Activated T-cell treated with anti-CD3 and anti-CD28 coated beads, Interleukin-2, amount 50 U/mL, for 4 hours (primary cell): ENCODE measurements around the gene MED27. TPM values are rescaled to one million over a fixed set of nuclear protein-coding genes. Genes with fewer than 3 reads are reported as not detected.
"Not testable (repeated sequence)": the region's sequence is repeated elsewhere in the genome, so short reads cannot be mapped to it uniquely, and the experiment has no call there.

Source experiments
- ATAC-seq, 2 donors: fragments of 200-7000 bp; cut with Tn5 transposase; one replicate each; pipeline ENCODE4 v1.10.0; 2021
- DNase-seq: peaks from one replicate; pipeline ENCODE4 v3.0.0-alpha.2; 2020
- H3K27me3 Mint-ChIP-seq: one replicate; pipeline ENCODE4 v1.8.0; 2021; ENCODE audit warnings: low read depth, mixed read lengths
- H3K36me3 Mint-ChIP-seq: one replicate; pipeline ENCODE4 v1.8.0; 2022; ENCODE audit warnings: mixed read lengths; ENCODE audit not compliant: insufficient read depth
- H3K4me1 Mint-ChIP-seq: one replicate; pipeline ENCODE4 v1.8.0; 2021; ENCODE audit warnings: low read depth, mixed read lengths
- H3K4me3 Mint-ChIP-seq: one replicate; pipeline ENCODE4 v1.8.0; 2021; ENCODE audit warnings: mild to moderate bottlenecking, moderate library complexity, mixed read lengths
- H3K9me3 Mint-ChIP-seq: one replicate; pipeline ENCODE4 v1.8.0; 2021; ENCODE audit warnings: mixed read lengths
- total RNA-seq, 3 donors: library from RNA; stranded (reverse); gene quantifications; one replicate each; pipeline ENCODE4 v1.2.1, GENCODE V29; 2021

The MED27 gene
- total RNA-seq, 3 donors from 2014 or later = 43.6 to 47.8 (median 46.1) TPM

DNA sequence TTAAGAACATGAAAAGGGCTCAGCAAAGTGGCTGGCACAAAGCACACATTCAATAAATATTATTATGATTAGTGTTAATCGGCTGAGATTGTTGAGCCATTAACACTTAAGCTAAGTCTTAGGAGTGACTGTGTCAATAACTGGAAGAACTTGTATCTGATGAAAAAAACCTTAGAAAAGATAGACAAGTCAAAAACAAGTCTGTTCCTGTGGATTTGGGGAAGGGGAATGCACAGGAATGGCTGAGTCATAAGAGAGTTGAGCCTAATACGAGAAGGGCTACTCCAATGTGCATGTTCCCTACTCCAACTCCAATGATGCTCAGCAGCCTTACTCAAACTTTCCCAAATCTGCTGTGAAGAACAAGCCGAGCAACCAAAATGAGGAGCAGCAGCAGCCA, 53.9 kb downstream of the MED27 start:
- Mint-ChIP-seq H3K4me1 (peaks cover 19% of the 10 kb centered on the region), H3K9me3 (no peaks in the 10 kb centered on the region), H3K36me3 (peaks cover 10% of the 10 kb centered on the region), H3K27me3 (no peaks in the 10 kb centered on the region), H3K4me3 (no peak overlapping the region)
- DNase-seq (no peak), ATAC-seq (no peak)

DNA sequence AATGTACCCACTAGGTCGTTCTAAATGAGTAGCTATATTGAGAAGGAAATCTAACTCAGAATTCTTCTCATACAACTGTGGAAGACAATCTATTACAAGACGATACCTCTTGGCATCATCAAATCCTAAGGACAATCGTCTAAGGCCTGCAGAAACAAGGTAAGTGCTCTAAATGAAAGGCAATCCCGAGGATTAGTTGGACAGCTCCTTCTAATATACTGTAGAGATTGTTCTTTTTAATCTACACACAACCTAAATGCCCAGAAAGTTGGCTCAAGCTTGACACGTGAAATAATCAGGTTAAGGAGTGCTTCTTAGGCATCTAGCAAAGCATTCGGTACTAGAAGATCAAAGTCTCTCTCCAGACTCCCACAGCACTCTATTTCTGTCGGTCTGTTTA, 55.1 kb downstream of the MED27 start:
- no peaks in the 10 kb centered on the region for H3K27me3 Mint-ChIP-seq
- H3K36me3 Mint-ChIP-seq = peaks cover 10% of the 10 kb centered on the region
- H3K4me1 Mint-ChIP-seq = peaks cover 15% of the 10 kb centered on the region
- DNase-seq (no peak), ATAC-seq (no peak)
- no peaks in the 10 kb centered on the region for H3K9me3 Mint-ChIP-seq
- no peak overlapping the region for H3K4me3 Mint-ChIP-seq

DNA sequence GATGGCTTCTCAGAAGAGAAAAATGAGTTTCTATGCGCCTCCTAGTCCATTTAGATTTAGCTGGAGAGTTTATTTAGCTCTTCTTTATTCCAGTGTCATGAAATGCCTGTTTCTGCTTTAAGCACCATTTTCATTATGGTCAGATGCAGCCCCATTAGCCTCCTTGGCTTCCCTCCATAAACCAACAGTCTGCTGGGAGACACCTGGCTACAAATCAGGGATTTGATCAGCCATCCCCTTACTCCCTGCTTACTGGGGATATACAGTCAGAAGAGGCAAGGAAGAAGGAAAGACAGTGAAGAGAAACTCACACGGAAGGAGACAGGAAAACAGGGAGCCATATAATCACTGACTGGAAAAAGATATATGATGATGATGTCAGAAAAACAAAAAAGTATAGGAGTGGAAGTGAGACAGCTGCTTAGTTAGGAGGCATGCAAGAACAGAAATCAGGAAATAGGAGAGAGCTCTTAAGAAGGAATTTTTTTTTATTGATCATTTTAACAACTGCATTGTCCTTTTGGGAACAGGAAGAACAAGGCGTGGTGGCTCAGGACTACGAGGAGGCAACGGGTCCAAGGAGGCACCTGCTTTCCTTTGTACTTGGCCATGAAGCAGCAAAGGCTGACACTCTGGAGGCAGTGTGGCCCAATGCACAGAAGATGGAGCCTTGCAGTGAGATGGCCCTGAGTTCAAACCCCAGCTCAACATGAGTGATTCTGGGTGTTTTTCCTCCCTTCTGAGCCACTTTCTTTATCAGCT, 56.1 kb downstream of the MED27 start:
- Mint-ChIP-seq H3K4me3 (no peak overlapping the region), H3K36me3 (peaks cover 10% of the 10 kb centered on the region), H3K9me3 (no peaks in the 10 kb centered on the region), H3K27me3 (no peaks in the 10 kb centered on the region), H3K4me1 (peaks cover 12% of the 10 kb centered on the region)
- no peak for DNase-seq
- ATAC-seq = no peak

DNA sequence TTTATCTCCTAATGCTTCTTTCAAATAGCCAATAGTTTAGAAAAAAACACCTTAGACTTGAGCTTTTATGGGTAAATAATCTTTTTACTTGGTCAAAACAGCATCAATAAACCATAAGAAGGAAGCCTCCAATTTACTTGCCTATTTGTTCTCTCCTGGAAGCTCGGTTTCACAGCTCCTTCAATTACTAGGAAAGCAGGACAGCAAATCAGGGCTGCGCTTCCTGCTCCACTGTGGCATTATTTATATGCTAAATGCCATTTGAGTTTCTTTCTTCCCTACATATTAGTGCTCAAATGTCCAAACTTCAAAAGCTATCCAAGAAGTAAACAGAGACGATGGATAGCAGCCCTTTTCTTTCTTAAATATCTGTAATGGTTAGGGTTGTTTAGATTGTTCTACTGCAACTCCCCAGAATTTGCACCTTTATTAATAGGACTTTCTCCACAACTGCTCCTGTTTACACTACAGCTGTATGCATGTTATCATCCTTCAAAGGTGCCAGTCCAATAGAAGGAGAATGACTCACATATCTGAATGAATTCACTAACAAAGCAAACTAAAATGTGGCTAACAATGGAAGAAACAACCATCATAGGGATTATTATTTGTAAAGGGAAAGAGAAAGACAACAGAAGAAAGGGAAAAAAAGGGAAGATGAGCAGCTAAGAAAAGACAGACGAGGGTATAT, 58.7 kb downstream of the MED27 start:
- Mint-ChIP-seq H3K36me3 (peaks cover 10% of the 10 kb centered on the region), H3K4me1 (peaks cover 10% of the 10 kb centered on the region), H3K4me3 (no peak overlapping the region), H3K9me3 (no peaks in the 10 kb centered on the region), H3K27me3 (no peaks in the 10 kb centered on the region)
- no peak for DNase-seq
- ATAC-seq = no peak

DNA sequence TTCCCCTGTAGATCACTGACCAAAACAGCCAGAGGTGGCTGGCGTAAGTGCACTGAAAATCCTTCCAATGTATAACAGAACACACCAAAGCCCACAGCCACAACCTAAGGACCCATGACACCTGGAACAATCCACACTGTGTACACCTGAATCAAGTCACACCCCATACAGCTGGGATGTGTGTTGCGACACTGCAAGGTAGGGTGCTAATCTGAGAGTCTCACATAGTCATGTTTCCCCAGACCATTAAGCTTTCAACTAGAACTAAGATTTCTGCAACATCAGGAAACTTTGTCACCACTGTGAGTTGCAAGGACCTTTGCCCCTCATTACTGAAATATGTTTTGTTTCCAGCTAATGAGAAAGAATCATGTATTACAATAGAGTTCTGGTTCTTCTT, 59.4 kb downstream of the MED27 start:
- Mint-ChIP-seq H3K27me3 (no peaks in the 10 kb centered on the region), H3K4me1 (peaks cover 8% of the 10 kb centered on the region), H3K36me3 (peaks cover 8% of the 10 kb centered on the region), H3K9me3 (no peaks in the 10 kb centered on the region), H3K4me3 (no peak overlapping the region)
- no peak for ATAC-seq
- no peak for DNase-seq

DNA sequence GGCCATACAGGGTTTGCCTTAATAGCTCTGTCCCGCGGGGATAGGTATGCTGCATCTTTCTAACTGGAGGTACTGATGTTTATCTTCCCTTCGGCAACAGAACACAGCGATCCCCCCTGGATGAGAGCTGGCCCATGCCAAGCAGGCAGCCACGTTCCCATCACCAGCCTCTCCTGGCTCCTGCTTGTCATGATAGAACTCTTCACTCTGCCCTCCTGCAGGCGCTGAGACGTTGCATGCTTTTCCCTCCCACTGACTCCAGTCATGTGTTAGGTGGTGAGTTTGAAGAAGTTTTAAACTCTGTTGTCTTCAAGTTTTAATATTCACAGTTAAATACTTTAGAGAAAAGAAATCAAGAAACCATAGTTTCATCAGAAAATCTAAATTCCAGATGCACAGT, 60.0 kb downstream of the MED27 start:
- no peaks in the 10 kb centered on the region for H3K9me3 Mint-ChIP-seq
- H3K27me3 Mint-ChIP-seq = no peaks in the 10 kb centered on the region
- ATAC-seq = no peak
- no peak overlapping the region for H3K4me3 Mint-ChIP-seq
- H3K4me1 Mint-ChIP-seq = peaks cover 8% of the 10 kb centered on the region
- DNase-seq = no peak
- H3K36me3 Mint-ChIP-seq = peaks cover 5% of the 10 kb centered on the region

DNA sequence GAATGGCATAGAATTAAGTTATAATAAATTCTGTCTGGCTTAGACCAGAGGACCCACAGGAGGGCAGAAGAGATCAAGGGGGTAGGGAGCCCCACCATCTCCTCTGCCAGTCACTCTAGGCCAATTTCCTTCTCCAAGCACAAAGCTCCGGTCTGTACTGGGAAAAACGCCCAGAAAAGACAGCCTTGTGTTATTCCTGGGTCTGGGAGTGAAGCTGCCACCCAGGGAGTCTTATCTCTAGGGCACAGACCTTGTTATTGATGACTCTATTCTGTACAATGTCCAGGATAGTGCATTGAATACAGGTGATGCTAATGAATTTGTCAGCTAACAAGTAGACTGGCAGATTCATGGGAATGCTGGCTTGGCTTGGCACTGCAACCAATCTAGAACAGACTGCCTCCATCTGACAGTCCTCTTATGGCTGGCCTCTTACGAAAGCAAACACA, 60.7 kb downstream of the MED27 start:
- H3K4me1 Mint-ChIP-seq = peaks cover 8% of the 10 kb centered on the region
- H3K36me3 Mint-ChIP-seq = peaks cover 9% of the 10 kb centered on the region
- H3K9me3 Mint-ChIP-seq = no peaks in the 10 kb centered on the region
- no peaks in the 10 kb centered on the region for H3K27me3 Mint-ChIP-seq
- ATAC-seq (no peak), DNase-seq (no peak)
- no peak overlapping the region for H3K4me3 Mint-ChIP-seq

DNA sequence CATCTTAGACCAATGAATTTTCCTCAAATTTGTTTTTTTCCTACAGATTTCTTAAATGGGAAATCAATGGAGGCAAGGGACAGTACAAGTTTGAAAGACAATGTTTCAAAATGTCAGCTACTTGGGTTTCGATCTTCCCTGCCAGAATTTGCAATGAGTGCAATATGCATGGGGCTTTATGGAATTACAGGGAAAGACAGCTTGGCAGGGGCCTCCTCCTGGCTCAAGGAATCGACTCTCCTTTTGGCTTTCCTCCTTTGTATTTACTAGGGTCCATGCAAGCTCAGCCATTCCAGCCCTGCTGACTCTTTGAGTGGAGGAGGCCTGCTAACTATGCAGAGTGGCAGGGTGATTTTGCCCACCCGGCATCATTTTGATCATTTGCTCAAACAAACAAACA, 63.2 kb downstream of the MED27 start:
- no peaks in the 10 kb centered on the region for H3K9me3 Mint-ChIP-seq
- ATAC-seq = no peak
- H3K27me3 Mint-ChIP-seq = no peaks in the 10 kb centered on the region
- peaks cover 23% of the 10 kb centered on the region for H3K36me3 Mint-ChIP-seq
- H3K4me1 Mint-ChIP-seq = peaks cover 5% of the 10 kb centered on the region
- no peak overlapping the region for H3K4me3 Mint-ChIP-seq
- no peak for DNase-seq

DNA sequence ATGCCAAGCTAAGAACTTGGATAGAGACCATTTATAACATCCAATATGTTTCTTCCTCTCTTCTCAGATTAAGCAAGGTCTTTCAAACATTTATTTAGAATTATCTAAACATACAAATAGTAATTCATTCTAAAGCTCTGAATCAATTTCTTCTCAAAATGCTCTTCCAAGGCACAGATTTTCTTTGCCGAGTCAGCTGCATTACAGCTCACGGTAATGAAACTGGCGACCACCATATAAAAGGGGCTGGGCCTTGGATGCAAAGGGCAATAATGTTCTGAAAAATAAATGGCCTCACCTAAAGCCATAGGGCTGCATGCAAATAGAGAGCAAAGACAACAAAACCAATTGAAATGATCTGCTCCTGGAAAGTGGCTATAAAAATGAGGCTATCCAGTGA, 63.8 kb downstream of the MED27 start:
- Mint-ChIP-seq H3K27me3 (no peaks in the 10 kb centered on the region), H3K4me3 (no peak overlapping the region)
- ATAC-seq = no peak

DNA sequence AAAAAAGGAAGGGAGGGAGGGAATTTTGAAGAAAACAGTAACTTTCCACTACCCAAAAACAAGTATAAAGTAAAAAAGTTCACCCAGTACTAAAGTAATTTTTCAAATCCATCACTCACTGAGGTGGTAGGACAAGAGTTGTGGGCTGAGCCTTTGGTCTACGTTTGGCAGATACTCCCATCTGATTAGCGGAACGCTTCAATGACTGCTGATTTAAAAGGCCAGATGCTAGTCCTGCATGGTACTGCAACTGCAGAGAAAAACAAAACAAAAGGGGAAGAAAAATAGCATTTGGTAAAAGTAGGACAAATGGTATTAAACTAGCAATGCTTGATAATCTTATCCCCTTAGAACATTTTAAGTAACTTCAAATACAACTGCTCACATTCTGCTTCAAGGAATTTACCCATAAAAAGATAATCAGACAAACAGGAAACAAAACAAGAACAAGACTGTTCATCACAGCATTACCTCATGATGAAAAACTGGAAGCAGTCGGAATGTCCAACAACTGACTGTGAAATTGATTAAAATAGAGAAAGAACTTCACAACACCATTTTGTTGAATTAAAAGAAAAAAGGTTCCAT, 65.4 kb downstream of the MED27 start:
- no peak for DNase-seq
- Mint-ChIP-seq H3K27me3 (no peaks in the 10 kb centered on the region), H3K4me3 (no peak overlapping the region), H3K9me3 (no peaks in the 10 kb centered on the region), H3K4me1 (no peaks in the 10 kb centered on the region), H3K36me3 (peaks cover 27% of the 10 kb centered on the region)
- no peak for ATAC-seq

More for the DNA sequence above, 63.8 kb downstream of the MED27 start:
- Mint-ChIP-seq H3K36me3 (peaks cover 23% of the 10 kb centered on the region), H3K4me1 (peaks cover 2% of the 10 kb centered on the region), H3K9me3 (no peaks in the 10 kb centered on the region)
- no peak for DNase-seq

DNA sequence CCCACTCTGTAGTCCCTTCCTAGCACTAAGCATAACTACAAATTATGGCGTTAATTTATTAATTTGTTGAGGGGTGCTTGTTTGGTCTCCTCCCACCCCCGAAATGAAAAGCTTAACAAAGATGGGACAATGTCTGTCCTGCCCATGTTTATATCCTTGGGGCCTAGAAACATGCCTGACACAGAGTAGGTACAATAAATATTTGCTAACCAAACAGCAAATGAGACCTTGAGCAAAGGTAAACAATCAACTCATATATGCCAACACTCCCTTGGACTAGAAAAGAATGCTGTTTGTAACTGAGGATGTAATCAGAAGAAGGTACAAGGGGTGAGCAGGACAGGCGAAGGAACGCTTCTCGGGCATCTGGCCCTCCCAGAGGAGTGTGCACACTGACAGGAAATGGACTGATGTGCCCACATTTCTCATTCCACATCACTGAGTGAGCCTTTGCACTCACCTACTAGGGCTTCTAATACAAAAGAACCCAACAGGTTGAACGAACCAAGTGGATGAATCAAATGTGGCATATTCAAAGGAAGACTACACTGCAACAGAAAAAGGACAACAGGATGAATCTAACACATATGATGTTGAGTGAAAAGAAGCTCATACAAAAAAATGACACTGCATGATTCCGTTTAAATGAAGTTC, 66.8 kb downstream of the MED27 start:
- H3K4me3 Mint-ChIP-seq = no peak overlapping the region
- H3K36me3 Mint-ChIP-seq = peaks cover 27% of the 10 kb centered on the region
- no peaks in the 10 kb centered on the region for H3K9me3 Mint-ChIP-seq
- no peak for ATAC-seq
- DNase-seq = no peak
- H3K27me3 Mint-ChIP-seq = no peaks in the 10 kb centered on the region
- H3K4me1 Mint-ChIP-seq = peaks cover 12% of the 10 kb centered on the region

DNA sequence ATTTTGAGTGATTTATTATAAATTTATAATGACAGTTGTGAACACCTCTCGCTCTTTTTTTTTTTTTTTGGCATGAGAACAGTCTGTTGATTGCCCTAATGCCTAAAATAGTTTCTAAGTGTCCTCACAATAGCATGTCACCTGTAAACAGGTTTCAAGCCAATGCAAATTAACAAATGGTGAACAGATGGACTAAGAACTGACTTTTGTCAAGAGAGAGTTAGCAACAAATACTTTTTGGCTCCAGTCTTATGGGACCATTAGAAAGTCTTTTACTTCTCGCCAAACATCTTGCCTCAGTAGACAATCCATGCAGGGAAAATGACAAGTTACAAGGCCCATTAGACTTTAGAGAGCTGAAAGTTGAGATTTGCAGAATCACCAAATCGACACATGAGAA, 67.8 kb downstream of the MED27 start:
- ATAC-seq (no peak), DNase-seq (no peak)
- H3K4me3 Mint-ChIP-seq = no peak overlapping the region
- no peaks in the 10 kb centered on the region for H3K9me3 Mint-ChIP-seq
- peaks cover 32% of the 10 kb centered on the region for H3K36me3 Mint-ChIP-seq
- no peaks in the 10 kb centered on the region for H3K27me3 Mint-ChIP-seq
- peaks cover 21% of the 10 kb centered on the region for H3K4me1 Mint-ChIP-seq

DNA sequence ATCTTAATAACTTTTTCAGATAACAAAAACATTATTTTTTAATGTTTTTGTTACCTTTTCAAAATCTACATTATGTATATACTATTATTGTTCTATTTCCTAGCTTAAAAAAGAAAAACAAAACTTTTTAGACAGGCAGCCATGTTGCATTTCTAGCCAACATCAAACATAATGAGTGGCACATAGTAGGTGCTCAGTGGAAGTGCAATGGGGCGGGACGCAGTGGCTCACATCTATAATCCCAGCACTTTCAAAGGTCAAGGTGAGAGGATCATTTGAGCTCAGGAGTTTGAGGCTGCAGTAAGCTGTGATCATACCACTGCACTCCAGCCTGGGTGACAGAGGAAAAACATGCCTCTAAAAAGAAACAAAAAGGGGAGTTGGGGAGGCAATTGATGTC, 68.4 kb downstream of the MED27 start:
- no peak for ATAC-seq
- H3K9me3 Mint-ChIP-seq = no peaks in the 10 kb centered on the region
- peaks cover 27% of the 10 kb centered on the region for H3K4me1 Mint-ChIP-seq
- no peaks in the 10 kb centered on the region for H3K27me3 Mint-ChIP-seq
- H3K4me3 Mint-ChIP-seq = no peak overlapping the region
- H3K36me3 Mint-ChIP-seq = peaks cover 31% of the 10 kb centered on the region
- no peak for DNase-seq

DNA sequence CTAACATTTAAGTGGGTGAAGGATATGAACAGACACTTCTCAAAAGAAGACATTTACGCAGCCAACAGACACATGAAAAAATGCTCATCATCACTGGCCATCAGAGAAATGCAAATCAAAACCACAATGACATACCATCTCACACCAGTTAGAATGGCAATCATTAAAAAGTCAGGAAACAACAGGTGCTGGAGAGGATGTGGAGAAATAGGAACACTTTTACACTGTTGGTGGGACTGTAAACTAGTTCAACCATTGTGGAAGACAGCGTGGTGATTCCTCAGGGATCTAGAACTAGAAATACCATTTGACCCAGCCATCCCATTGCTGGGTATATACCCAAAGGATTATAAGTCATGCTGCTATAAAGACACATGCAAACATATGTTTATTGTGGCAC, 69.5 kb downstream of the MED27 start:
- not testable (repeated sequence) for H3K27me3 Mint-ChIP-seq, H3K9me3 Mint-ChIP-seq, H3K4me3 Mint-ChIP-seq

More for the DNA sequence above, 69.5 kb downstream of the MED27 start:
- Mint-ChIP-seq H3K36me3 (peaks cover 29% of the 10 kb centered on the region), H3K4me1 (peaks cover 29% of the 10 kb centered on the region)
- ATAC-seq, DNase-seq: not testable (repeated sequence)
